SK-N-MC (cell line): ENCODE data around the gene GBP2.

ENCODE experiments used
- EZH2 ChIP-seq: fragments of 200-600 bp; sonication (generic); IDR thresholded peaks from one replicate; pipeline ENCODE4 v1.6.1; 2017; ENCODE audit warnings: antibody characterized with exemption
- FOXP2 ChIP-seq: optimal IDR thresholded peaks from 2 replicates; pipeline ENCODE3; 2011; ENCODE audit warnings: mild to moderate bottlenecking, moderate library complexity; ENCODE audit not compliant: insufficient read depth; ENCODE audit errors: extremely low read length, control extremely low read depth
- POLR2AphosphoS5 ChIP-seq: IDR thresholded peaks from 2 replicates; pipeline ENCODE4 v1.6.1; 2012; ENCODE audit warnings: mild to moderate bottlenecking, low read depth, low read length, borderline replicate concordance

GRCh38 chr1:89100412-89100811, 25.5 kb downstream of the GBP2 start:
- TF ChIP-seq EZH2, result no peak
- no peak for TF ChIP-seq POLR2AphosphoS5
- no peak for TF ChIP-seq FOXP2
